ENCODE measurements around the gene LHB. TPM values are rescaled to one million over a fixed set of nuclear protein-coding genes. Genes with fewer than 3 reads are reported as not detected.
"Not testable (repeated sequence)": the region's sequence is repeated elsewhere in the genome, so short reads cannot be mapped to it uniquely, and the experiment has no call there.

LHB gene
- total RNA-seq, 1 donor = not detected

DNA sequence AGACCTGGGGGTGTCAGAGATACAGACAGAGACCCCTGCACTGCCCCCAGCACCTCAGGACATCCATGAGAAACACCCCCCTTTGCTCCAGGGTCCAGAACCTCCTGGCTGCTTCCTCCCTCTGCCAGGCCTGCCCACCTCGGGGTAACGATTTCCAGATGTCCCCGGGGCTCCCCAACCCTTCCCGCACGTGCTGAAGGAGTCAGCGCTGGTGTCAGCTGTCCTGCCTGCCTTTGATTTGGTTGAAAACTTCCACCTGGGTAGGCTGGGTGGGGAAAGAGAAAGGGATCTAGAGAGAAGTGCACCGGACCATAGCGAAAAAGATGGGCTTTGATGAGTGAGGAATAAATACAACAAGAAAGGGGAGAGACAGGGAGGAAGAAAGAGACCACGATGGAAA lies 42.2 kb upstream of the LHB start:
- TF ChIP-seq, protein P1, sequence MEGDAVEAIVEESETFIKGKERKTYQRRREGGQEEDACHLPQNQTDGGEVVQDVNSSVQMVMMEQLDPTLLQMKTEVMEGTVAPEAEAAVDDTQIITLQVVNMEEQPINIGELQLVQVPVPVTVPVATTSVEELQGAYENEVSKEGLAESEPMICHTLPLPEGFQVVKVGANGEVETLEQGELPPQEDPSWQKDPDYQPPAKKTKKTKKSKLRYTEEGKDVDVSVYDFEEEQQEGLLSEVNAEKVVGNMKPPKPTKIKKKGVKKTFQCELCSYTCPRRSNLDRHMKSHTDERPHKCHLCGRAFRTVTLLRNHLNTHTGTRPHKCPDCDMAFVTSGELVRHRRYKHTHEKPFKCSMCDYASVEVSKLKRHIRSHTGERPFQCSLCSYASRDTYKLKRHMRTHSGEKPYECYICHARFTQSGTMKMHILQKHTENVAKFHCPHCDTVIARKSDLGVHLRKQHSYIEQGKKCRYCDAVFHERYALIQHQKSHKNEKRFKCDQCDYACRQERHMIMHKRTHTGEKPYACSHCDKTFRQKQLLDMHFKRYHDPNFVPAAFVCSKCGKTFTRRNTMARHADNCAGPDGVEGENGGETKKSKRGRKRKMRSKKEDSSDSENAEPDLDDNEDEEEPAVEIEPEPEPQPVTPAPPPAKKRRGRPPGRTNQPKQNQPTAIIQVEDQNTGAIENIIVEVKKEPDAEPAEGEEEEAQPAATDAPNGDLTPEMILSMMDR (IDR thresholded peaks at IDR 0.05; ENCODE audit: insufficient read depth, low read length) = no peak
- DNase-seq (ENCODE audit: low read depth) = no peak
- H3K4me3 ChIP-seq (ENCODE audit: low read depth, low read length) = no peak overlapping the region

DNA sequence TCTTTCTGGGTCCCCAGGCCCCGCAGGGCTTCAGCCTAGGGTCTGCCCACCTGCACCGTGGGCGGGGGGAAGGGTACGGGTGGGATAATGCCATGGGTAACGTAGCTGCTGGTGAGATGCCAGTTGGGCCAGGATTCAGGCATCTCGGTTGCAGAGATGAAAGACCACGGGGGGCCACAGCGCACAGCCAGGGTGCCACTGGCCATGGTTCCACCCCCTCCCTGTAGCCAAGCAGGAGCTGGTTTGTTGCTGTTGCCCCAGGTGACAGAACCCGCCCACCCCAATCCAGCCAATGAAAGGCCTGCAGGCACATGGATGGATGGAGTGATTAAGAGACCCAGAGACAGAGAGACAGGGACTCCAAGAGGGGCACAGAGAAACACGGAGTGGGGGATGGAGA lies 41.7 kb upstream of the LHB start:
- no peak overlapping the region for H3K4me3 ChIP-seq (ENCODE audit: low read depth, low read length)
- TF ChIP-seq, protein P1 (IDR thresholded peaks at IDR 0.05; ENCODE audit: insufficient read depth, low read length) = no peak
- peak; percentile 31 for DNase-seq (ENCODE audit: low read depth)

DNA sequence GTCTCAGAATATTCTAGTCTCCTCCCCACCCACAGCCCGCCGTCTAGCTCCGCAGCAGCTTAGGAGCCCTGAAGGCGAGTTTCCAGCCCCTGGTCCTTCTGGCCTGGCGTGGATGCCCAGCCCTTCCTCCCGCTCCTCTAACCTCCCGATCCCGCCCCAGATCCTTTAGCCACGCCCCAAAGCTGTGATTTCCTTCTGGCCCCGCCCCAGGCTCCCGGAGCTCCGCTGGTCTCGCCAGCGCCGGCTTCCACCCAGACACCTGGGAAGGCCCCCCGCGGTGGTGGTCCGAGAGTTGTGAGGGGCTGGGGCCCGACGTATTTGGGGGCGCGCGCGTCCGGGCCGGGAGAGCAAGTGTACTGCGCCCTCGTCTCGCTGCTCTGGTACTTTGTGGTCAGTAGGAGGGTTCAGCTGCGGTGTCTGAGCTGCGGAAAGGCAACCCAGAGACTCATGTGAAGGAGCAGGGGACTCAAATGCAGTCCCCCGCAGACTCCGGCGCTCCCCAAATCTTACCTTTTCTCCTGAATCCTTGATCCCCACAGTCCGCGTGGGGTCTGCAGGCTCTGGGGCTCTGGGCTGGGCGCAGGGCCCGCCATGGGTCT lies 40.8 kb upstream of the LHB start, which contains the start of gene CGB7:
TSS of gene CGB7 (minus strand) at position 114 of the 599 bp plus-strand sequence. CDS start 2,374 bp downstream, outside the sequence.
- DNase-seq (ENCODE audit: low read depth) = peak; percentile 50
- TF ChIP-seq, protein P1 (IDR thresholded peaks at IDR 0.05; ENCODE audit: insufficient read depth, low read length) = no peak
- peak within 1 kb of the TSS; percentile 66 for H3K4me3 ChIP-seq (ENCODE audit: low read depth, low read length)

DNA sequence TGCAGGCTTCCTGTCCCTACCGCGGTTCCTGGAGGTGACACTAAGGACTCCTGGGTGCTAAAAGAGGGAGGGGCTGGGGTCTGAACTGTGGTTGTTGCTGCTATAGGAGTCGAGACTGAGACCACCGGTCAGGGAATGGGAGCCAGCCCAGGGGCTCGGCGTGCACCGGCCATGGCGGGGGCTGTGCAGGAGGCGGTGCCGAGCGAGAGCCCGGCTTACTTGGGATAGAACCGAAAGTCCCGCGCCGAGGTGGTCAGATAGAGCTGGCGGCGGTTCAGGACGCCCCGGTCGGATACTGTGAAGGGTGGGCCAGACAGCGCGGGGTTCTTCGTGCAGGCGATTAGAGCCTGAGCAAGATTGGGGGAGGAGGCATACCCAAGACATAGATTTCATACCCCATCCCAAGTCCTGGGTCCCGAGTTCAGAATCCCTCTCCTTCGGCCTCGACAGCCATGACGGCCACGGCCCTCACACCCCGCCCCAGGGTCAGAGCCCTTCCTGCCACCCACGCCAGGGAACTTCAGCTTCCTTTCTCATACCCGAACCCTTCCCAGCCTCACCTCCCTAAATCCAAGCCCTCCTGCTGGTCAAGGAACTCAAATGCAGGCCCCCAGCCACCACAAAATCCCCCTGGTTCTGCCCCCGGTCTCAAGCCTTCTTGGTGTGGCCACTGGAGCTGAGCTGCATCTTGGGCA lies 40.2 kb upstream of the LHB start:
- H3K4me3 ChIP-seq (ENCODE audit: low read depth, low read length) = peak overlapping the region; percentile 66
- not testable (repeated sequence) for DNase-seq (ENCODE audit: low read depth)

DNA sequence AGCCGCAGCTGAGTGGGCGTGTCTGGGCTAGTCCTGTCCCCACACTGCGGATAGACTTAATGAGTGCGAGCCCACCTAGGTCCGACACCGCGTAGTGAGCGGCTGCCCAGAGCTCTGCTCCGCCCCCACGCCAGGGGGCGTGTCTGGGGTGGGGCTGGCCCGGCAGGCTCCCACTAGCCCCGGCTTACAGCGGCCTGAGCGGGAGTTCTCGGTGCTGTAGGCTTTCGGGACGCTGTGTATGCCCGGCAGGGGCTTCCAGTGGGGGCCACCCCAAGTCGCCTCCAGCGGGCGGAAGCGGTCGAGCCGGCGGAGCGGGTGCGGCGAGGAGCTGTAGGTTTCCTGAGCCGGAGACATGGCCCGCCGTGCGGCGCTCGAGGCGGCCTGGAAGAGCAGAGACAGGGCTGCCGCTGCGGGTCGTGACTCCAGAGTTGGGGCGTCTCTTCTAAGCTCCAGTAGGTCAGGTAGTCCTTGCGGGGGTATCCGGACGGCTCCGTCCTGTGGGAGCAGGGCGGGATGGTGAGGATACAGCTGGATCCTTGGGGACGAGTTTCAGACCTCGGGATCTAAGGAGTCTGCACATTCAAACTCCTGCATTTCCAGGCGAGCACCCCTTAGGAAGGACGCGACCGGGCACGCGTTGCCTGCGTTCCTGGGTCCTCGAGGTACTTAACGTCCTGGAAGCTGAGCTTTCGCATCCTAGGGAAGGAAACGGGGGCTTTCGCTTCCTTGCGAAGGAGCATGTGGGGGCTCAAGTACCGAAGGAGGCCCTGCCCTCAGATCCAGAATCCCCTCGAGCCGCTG lies 39.4 kb upstream of the LHB start:
- DNase-seq (ENCODE audit: low read depth) = peak; percentile 33
- TF ChIP-seq, protein P1 (IDR thresholded peaks at IDR 0.05; ENCODE audit: insufficient read depth, low read length) = peak; percentile 31
- peak overlapping the region; percentile 66 for H3K4me3 ChIP-seq (ENCODE audit: low read depth, low read length)

DNA sequence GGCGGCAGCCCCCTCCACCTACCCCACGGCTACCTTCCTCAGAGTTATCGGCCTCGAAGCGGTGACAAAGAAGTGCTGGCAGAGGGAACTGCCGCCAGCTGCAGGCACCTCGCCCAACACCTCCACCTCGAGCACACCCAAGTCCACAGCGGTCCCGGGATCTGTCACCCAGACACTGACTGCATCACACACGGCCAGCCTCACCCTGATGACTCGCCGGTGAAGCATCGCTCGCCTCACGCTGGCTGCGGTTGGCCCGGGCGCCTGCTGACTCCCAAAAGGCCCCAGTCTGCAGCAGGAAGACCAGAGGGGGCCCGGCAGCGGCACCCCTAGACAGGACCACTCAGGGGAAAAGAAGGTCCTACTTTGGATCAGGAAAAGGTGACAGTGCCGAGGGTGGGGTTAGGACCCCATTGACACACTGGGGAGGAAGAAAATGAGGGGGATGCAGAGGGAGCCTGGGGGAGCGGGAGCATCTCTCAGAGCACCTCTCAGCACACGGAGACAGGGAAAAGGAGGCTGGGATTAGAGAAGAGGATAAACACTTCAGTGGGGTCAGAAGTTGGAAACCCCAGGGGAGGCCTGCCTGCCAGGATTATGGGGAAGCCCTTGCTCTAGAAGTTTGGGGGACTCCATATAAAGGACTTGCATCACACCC lies 33.6 kb upstream of the LHB start:
- peak; percentile 44 for DNase-seq (ENCODE audit: low read depth)

DNA sequence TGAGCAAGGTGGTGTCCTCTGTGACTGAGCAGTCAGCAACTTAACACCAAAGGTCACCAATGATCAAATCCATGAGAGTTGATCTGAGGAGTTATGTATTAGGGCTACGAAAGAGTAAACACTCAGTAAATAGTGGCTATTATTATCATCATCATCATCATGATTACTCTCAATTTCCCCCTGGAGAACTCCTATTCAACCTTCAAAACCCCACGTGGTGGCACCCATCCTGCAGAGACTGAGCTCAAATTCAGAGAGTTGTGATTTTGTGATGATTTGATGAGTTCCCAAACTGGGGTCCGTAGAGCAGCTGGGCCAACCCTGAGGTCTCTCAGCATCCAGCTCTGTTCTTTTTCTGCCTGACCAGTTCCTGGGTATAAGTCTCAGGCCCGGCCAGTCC lies 32.9 kb upstream of the LHB start:
- not testable (repeated sequence) for DNase-seq (ENCODE audit: low read depth); H3K4me3 ChIP-seq (ENCODE audit: low read depth, low read length)

More for the DNA sequence above, 33.6 kb upstream of the LHB start:
- not testable (repeated sequence) for H3K4me3 ChIP-seq (ENCODE audit: low read depth, low read length)

DNA sequence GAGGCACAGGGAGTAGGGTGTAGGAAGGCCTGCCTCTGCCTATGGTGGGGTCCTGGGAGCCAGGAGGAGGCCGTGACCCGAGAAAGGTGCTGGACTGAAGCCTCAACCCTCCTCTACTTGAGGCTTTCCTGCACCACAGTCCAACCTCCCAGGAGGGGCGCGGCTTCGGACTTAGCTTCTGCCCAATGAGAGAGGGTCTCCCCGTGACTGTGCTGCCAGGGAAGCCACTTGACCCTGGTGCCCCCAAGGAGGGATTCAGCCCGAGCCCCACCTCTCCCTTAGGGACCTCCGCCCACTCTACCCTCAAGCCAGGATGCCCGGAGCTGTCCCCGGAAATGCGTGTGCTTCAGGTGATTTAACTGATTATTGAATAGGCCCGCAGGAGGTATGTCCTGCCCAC lies 32.1 kb upstream of the LHB start, which contains the start of gene CGB8:
TSS of gene CGB8 (minus strand) at position 101 of the 400 bp plus-strand sequence. CDS start 372 bp downstream, outside the sequence.
- H3K4me3 ChIP-seq (ENCODE audit: low read depth, low read length); DNase-seq (ENCODE audit: low read depth): not testable (repeated sequence)

DNA sequence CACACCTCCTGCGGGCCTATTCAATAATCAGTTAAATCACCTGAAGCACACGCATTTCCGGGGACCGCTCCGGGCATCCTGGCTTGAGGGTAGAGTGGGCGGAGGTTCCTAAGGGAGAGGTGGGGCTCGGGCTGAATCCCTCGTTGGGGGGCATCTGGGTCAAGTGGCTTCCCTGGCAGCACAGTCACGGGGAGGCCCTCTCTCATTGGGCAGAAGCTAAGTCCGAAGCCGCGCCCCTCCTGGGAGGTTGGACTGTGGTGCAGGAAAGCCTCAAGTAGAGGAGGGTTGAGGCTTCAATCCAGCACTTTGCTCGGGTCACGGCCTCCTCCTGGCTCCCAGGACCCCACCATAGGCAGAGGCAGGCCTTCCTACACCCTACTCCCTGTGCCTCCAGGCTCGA lies 26.7 kb upstream of the LHB start, which contains the start of gene CGB5:
TSS of gene CGB5 (plus strand) at position 301 of the 400 bp plus-strand sequence. CDS start 362 bp downstream, outside the sequence.
- not testable (repeated sequence) for DNase-seq (ENCODE audit: low read depth); H3K4me3 ChIP-seq (ENCODE audit: low read depth, low read length)

DNA sequence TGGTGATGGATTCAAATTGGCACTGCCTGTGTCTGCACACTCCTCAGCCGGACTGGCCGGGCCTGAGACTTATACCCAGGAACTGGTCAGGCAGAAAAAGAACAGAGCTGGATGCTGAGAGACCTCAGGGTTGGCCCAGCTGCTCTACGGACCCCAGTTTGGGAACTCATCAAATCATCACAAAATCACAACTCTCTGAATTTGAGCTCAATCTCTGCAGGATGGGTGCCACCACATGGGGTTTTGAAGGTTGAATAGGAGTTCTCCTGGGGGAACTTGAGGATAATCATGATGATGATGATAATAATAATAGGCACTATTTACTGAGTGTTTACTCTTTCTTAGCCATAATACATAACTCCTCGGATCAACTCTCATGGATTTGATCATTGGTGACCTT lies 25.8 kb upstream of the LHB start:
- not testable (repeated sequence) for H3K4me3 ChIP-seq (ENCODE audit: low read depth, low read length); DNase-seq (ENCODE audit: low read depth)
